ENCODE measurements around the gene APBA2.

The APBA2 gene

GRCh38 chr15:28936081-28936480 lies 50.3 kb downstream of the APBA2 start:
- CTCF ChIA-PET, result no interaction called here
- TF ChIP-seq CTCF (IDR thresholded peaks at IDR 0.05; ENCODE audit: control extremely low read depth, extremely low read depth, low read depth, missing control alignments), result no peak
- POLR2A ChIA-PET, result no interaction called here
- no peak for DNase-seq (ENCODE audit: extremely low spot score)

GRCh38 chr15:28936481-28936881 lies 50.7 kb downstream of the APBA2 start:
- TF ChIP-seq CTCF (IDR thresholded peaks at IDR 0.05; ENCODE audit: control extremely low read depth, extremely low read depth, low read depth, missing control alignments), result no peak
- no peak for DNase-seq (ENCODE audit: extremely low spot score)
- ChIA-PET CTCF (no interaction called here), POLR2A (no interaction called here)

DNA sequence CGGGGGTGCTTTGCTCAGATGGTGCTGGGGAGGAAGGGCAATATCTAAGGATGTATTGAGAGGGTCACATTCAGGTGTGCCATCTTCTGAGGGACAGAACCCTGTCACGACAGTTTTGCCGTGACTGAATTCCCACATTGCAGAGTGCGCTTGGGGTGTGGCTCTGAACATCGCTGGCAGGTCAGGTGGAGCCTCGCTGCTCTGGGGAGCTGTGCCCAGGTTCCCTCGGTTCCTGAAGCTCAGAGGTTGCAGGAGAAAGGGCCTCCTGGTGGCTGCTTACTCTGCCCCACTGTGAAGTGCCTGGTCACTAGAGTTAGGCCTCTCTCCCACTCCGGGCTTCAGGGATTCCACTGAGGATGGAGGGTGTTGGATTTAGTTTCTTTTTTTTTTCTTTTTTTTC lies 51.5 kb downstream of the APBA2 start:
- ChIA-PET POLR2A (no interaction called here), CTCF (no interaction called here)
- TF ChIP-seq CTCF (IDR thresholded peaks at IDR 0.05; ENCODE audit: control extremely low read depth, extremely low read depth, low read depth, missing control alignments), result no peak
- DNase-seq (ENCODE audit: extremely low spot score), result no peak

DNA sequence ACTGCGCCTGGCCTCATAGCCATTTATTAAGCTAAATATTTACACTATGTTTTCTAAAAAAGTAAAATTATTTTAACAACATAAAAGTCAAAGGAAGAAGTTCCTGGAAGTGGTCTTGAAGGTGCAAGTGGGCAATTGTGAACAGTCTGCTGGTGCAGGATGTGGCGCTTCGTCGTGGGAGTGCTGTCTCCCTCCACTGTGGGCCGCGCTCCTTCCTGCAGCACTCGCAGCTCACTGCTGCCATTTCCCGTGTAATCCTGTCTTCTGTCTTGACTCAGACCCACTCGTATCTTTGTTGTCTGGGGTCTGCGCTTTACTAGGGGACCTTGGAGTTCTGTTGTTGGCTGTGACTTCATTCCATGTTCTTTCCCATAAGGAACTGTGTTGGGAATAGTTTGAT lies 56.3 kb downstream of the APBA2 start:
- no peak for DNase-seq (ENCODE audit: extremely low spot score)
- CTCF ChIA-PET, result interaction anchor here (1.3 kb wide), 1 partner anchor 36 kb away, joined by 4 read pairs; no protein-coding TSS in a partner anchor
- POLR2A ChIA-PET, result no interaction called here
- TF ChIP-seq CTCF (IDR thresholded peaks at IDR 0.05; ENCODE audit: control extremely low read depth, extremely low read depth, low read depth, missing control alignments), result no peak

DNA sequence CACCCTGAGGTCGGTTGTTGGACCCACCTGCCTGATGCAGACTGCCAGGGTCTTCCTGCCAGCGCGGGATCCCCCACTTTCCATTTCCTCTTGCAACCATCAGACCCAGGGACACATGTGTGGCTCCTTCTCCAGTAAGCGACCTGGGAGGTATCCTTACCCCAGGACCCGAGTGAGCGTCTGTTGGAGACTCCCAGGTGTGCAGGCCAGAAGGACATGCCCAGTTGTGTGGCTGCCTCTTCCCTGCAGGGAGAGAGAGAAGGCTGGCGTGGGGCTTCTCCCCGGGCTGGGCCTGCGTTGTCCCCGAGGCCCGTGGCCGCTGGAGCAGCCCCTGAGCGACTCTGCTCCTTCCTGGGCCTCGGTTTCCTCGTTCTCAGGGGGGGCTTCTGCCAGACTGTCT lies 56.8 kb downstream of the APBA2 start:
- CTCF ChIA-PET, result no interaction called here
- POLR2A ChIA-PET, result no interaction called here
- no peak for DNase-seq (ENCODE audit: extremely low spot score)
- TF ChIP-seq CTCF (IDR thresholded peaks at IDR 0.05; ENCODE audit: control extremely low read depth, extremely low read depth, low read depth, missing control alignments), result no peak

- DNase-seq (ENCODE audit: extremely low spot score), result peak; percentile 10
- POLR2A ChIA-PET, result no interaction called here
- CTCF ChIA-PET, result no interaction called here
- TF ChIP-seq CTCF (IDR thresholded peaks at IDR 0.05; ENCODE audit: control extremely low read depth, extremely low read depth, low read depth, missing control alignments), result no peak
Observed at GRCh38 chr15:28943146-28943545, 57.4 kb downstream of the APBA2 start.

DNA sequence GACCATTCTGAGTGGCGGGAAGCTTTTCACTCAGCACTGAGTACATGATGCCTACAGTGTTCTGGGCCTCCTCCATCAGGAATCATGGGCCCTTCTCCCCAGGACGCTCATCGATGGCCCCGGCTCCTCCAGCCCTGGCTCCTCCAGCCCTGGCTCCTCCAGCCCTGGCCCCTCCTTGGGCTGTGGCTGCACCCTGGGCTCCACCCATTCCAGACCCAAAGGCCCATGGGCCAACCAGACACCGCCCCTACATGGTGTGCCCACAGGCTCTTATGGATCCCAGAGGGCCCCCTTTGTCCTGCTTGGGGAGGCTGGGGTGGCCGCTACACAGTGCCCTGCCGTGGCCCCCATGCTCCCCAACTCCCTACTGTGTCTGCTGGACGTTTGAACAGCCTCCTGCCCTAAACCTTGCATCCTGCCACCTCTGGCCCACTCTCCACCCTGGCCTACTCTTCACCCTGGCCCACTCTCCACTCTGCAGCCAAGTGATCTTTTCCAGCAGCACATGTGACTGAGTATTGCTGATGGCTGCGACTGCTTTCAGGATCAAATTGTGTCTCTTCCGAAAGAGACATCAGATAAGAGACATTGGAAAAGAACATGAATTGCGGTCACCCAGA lies 57.9 kb downstream of the APBA2 start:
- ChIA-PET CTCF (no interaction called here), POLR2A (no interaction called here)
- TF ChIP-seq CTCF (IDR thresholded peaks at IDR 0.05; ENCODE audit: control extremely low read depth, extremely low read depth, low read depth, missing control alignments), result no peak
- peak; percentile 10 for DNase-seq (ENCODE audit: extremely low spot score)
